ENCODE data around the gene CXCL11. TPM values are rescaled to one million over a fixed set of nuclear protein-coding genes. Genes with fewer than 3 reads are reported as not detected.
A peak's percentile ranks its signal among the peaks of the same experiment; 100 is the strongest.
"Not testable (repeated sequence)": the region's sequence is repeated elsewhere in the genome, so short reads cannot be mapped to it uniquely, and the experiment has no call there.

The CXCL11 gene
- not detected for polyA plus RNA-seq (2013, experiment 1 of 2; ENCODE audit: insufficient read length)
- not detected for polyA plus RNA-seq (2013, experiment 2 of 2; ENCODE audit: insufficient read length)

DNA sequence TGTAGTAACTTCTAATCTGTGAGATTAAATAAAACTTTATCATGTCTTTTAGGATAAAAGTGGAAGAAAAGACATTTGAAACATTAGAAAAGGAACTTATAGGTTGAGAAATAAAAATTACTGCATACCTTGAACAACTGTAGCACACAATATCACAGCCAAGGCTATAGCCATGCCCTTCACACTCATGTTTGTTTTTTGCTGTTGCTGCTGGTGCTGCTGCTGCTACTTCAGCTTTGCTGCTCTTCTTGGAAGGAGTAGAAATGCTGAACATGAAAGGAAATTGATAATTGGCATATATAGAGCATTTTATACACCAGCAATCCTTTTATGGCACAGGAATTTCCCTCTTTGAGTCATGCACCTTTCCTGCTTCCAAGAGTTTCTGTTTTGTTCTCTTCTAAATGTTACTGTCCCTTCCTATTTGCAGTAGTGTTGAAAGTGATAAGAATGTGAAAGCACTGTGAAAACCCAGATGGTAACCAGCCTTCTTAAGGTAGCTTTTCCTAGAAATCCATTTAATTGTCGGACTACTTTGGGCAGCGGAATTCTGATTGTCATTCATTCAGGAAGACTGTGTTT is at the start of gene CXCL11:
TSS of gene CXCL11 (minus strand) at position 272 of the 582 bp plus-strand sequence. CDS start at position 189, 83 bp downstream.
- no peak for DNase-seq

DNA sequence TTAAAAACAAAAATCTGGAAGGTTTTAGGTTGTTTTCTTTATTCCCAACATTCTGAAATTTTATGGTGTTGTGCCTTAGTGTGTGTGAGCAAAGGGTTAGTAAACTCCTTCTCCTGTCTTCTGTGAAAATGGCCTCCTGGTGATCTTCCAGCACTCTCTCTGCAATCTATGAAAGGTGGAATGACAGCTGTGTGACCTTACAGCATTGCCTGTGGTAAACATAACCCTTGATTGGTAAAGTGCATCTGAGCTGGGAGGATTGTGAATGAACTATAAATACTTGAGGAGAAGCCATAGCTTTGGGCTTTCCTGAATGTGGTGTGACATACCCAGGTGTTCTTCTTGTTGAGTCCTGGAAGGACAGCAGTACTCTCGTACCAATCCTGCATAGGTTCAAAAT is 48.7 kb upstream of the CXCL11 start:
- DNase-seq: no peak

DNA sequence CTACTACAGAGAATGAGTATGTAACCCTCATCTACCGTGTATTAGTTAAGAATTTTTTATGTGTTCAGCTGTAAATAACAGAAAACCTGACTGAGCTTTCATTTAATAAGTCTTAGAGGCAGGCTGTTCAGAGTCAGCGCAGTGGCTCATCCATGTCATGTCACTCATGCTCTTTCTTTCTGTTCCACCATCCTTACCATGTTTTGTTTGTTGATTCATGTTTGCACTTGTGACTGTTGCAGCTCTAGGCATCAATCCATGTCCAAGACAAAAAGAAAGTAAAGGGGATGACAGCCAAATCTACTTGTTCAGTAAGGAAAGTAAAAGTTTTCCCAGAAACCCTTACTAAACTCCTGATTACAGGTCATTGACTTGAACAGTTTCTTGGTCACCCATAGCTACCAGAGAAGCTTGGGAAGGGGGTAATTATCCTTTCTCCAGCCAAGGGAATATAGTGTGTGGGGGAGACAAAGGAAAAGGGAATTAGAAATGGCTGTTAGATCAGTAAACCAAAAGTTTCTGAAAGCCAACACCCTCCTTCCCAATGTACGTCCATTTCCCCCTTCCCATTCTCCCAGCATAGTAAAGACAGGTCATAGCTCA is 47.6 kb upstream of the CXCL11 start:
- no peak for DNase-seq

DNA sequence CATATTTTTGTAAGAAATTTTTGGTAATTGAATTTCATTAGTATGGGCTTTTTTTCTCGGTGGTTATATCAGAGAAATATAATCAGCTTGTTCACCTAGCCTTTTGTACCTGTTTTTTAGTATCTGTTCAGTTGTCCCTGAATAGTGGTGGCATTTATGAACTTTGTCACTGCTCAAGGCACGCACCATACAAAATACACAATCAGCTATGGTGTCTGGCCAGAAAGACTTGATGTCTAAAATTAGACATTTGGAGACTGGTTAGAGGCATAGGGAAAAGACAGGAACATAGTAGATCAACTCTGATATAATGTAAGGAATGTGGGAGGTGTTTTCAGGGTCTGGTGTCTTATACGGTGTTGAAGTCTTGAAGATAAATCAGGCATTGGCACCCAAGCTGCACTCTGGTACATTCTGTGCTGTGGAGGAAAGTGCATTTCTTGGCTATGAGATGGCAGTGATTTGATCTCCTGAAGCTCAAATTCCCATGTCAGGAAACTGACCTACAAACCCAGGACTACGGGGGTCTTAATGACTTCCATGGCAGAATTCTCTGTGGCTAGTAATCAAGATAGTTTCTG is 42.3 kb upstream of the CXCL11 start:
- no peak for DNase-seq

DNA sequence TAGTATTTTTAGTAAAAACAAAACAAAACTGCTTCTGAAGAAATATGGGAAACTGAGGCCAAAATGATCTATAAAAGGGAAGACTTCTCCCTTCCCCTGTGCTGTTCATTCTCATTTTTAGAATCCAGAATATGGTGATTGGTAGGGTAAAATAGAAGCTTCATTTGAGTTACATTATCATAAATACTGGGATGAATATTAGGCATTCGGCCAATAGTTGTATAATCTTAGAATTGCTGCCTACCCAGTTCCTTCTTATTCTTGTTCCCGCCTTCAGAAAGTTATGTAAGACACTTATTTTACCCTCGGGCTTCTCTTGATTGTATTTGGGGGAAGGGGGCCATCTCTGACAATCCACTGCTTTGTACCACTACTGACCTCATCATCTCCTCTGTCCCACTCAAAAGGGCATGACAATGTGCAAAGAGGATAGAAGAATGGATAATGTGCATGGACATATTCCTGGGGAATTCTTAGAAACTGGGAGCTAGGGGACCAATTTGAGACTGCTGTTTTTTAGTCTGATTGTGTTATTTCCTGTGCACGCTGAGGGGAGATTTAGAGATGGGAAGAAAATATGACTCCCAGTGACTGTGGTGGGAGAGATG is 39.2 kb upstream of the CXCL11 start:
- no peak for DNase-seq

DNA sequence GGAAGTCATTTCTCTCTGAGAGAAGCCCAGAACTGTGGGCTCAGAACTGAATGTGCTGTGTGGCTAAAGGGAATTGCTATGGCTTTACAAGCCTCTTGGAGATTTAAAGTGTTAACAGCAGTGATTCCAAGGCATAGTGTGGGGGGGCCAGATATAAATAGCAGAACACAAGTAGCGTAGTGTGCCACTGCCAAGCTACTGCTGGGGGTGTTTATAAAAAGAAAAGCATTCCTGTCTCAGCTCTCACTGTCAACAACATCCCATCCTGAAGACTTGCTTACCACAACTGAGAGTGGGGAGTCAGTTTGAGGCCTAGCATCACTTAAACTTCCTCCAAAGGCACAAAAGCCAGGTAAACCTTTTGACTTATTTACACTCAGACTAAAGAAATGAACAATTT is 38.6 kb upstream of the CXCL11 start, which contains the start of gene ART3:
TSS of gene ART3 (plus strand) at position 242 of the 400 bp plus-strand sequence. CDS start 1,181 bp downstream, outside the sequence.
- no peak for DNase-seq

DNA sequence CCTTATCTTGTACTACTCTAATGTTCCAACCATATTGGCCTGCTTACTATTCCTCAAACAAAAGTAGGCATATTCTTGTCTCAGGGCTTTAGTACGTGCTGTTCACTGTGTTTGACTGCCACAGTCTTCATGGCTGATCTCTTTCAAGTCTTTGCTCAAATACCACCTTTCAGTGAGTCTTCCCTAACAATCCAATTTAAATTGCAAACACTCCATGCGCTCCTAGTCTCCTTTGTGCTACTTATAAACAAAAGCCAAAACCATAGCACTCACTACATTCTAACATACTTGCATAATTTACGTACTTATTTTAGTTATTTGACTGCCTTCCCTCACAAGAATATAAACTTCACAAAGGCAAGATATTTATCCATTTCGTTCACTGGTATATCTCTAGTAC is 36.9 kb upstream of the CXCL11 start:
- no peak for DNase-seq

DNA sequence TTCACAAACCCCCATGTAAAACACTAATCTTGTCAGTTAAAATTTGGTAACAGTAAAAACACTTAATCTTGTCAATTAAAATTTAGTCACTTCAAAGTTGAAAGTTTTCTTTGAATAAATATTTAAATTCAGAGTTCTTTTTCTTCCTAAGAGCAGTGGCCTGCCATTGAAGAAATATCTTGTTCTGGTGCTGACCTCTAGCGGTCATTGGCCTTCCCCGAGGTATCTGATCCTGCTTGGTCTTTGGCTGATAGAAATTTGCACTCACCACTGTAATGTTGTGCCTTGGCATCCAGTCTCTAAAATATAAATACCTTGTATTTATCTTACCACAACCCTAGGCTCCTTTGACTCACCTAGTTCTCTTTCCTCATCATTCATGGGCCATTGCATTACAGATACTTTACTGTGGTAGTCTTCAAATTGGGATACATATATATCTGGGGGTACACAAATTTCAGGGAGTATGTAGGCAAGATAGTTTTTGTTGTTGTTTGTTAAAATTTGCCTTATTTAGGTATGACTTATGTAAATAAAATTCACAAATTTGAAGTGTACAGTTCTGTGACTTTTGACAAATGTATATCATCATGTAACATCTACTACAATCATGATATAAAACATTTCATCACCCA is 31.9 kb upstream of the CXCL11 start:
- DNase-seq: peak; percentile 69

DNA sequence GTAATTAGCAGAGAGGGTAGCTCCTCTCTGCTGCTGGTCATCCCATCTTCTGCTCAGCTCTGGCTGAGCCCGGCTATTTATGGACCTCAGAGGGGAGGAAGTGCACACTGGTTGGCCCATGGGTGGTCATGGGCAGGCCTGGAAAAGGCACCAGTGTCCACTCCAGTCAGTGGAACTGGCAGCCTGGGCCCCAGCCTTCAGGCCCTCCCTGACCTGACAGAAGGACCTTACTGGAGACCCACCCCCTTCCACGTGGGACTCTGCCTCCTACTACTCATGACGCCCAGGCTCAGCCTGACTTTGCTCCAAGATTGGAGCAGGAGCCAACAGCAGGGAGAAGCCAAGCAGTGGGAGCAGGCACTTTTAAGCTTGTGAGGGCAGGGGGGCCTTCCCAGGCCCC is 30.7 kb upstream of the CXCL11 start:
- DNase-seq: no peak

DNA sequence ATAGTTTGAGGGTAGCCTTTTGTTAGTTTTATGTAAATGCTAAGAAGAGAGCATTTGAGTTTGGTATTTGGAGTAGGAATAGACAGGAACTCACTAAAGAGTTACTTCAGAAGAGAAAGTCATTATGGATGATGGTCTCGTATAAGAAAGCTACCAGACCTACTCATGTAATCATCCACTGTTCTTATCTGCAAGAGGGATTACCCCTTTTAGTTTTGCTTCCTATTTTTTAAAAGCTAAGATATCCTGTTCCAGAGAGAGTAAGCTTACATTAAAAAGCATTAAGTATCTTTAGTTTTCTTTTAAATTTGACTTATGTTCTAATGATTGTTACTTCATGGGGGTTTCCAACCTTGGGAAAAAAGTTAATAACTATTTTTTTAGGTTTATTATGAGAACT is 26.1 kb upstream of the CXCL11 start:
- DNase-seq: no peak

DNA sequence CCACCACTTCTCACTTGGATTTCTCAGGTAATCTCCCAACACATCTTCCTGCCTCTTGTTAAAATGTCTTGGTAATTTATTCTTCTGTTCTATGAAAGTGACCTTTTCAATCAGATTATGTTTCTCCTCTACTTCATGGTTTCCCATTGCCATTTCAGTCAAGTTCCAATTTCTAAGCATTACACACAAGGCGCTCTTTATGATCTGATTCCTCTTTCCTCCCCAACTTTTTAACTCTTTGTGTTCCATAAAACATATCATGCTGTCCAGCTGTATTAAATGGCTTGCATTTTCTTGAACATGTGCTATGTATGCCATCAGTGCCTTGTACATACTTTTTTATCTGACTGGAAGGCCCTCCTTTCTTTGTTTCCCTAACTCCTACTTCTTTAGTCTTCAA is 25.6 kb upstream of the CXCL11 start:
- DNase-seq: no peak

DNA sequence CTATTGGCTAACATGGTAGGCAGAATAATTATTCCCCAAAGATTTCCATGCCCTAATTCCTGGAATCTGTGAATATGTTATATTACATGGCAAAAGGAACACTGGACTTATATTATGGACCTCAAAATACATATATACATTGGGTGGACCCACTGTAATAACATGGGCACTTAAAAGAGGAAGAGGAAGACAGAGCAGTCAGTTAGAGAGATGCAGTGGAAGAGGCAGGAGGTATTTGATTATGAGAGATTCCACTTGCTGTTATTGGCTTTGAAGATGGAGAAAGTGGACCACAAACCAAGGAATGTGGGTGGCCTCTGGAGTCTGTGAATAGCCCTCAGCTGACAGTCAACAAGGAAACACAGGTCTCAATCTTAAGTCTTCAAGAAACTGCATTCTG is 24.6 kb upstream of the CXCL11 start:
- DNase-seq: no peak

DNA sequence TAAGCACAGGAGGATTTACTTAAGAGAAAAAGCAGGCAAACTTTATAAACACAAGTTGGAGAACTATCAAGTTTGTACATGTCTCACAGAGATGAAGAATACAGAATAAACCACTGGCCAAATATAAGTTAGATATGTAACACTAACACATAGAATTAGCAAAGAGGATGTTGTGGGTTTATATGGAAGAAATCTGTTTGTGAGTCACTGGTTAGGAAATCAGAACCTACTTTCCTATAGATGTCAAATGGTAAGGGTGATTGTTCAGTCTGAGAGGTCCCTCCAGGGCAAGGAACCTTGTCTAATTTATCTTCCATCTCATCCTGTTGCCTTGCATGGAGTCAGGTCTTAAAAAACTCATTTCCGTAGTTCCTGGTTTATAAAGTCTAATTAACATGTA is 23.9 kb upstream of the CXCL11 start:
- DNase-seq: no peak

DNA sequence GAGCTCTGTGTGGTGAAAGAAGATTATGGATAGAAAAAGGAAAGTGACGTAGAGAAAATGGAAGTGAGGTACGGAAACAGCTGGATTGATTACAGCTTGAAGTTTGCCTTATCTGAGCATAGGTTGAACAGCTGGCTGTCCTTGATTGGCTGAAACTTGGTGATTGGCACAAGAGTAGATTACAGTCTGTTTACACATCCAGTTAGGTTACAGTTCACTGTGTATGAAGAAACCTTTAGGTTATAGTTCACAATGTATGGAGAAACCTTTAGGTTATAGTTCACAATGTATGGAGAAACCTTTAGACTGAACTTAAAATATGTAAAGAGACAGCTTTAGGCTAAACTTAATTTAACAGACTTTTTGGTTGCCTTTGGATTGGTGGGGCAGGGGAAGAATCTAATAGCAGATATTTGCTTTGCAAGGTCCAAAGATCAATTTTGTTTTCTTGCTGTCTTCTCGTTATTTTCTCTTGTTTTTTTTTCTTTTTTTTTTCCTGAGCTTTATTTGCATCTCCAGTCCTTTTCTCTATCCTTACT is 23.1 kb upstream of the CXCL11 start:
- DNase-seq: no peak

DNA sequence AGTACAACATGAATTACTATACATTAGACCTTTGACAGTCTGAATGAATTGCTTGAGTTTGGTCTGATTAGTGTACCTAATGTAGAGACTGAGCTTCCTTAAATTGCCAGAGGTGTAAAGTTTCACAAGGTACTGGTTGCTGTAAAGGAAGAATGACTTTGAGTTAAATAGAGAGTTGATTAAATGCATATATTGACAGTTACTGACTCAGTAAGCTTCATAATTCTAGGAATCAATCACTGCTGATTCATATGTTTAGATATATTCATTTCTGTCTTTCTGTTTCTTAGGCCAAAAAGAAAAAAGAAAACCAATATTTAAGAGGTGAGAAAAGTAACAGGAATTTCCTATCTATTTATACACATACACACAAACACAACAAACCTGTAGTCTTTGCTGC is 22.4 kb upstream of the CXCL11 start:
- DNase-seq: no peak

DNA sequence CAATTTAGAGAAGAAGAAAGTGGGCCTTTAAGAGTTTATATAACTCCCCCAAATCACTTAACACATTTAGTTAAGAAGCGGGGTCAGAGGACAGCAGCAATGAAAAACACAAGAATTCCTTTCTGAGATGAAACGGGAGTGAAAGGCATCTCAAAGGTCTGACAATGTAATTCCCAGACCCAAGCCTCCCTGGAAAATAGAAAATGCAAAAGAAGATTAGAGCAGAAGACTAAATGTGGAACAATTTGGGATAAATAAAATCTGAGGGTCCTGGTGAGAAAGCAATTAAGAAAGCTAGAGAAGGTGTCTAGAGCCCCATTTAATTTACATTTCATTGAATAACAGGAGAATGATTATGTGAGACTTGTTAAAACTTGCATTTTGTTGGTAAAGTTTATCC is 19.6 kb upstream of the CXCL11 start:
- DNase-seq: no peak

DNA sequence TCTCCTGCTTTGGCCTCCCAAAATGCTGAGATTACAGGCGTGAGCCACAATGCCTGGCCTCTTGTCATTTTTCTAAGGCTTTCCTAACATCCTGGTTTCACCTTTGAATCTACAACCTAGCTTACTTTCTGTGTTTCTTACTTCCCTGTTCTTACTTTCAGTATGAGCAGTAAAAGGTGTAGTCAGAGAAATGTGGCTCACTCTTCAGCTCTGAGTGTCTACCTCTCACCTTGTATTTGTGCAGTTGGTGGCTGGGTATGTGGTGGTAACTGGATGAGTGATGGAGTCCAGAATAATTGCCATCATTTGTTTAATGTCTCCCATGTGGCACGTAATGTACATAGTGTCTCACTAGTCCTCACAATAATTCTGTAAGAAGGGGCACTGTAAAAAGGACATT is 19.1 kb upstream of the CXCL11 start:
- DNase-seq: no peak

DNA sequence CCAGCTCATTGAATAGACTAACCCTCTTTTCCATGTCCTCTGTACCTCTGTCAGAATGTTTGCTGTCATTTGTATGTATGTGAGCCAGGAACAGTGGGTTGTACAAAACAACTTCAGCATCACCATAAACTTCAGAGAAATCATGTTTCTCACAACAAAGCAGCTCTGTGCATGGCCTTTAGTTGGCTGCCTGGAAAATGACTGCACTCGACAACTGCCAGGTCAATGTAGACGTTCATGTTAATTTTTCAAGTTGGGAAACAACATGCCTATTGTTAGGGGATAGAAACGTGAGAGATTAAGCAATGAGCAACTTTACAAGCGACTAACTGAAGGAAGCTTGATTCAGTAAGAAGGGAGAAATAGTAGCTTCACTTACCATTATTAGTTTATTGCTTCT is 17.9 kb upstream of the CXCL11 start:
- DNase-seq: no peak

DNA sequence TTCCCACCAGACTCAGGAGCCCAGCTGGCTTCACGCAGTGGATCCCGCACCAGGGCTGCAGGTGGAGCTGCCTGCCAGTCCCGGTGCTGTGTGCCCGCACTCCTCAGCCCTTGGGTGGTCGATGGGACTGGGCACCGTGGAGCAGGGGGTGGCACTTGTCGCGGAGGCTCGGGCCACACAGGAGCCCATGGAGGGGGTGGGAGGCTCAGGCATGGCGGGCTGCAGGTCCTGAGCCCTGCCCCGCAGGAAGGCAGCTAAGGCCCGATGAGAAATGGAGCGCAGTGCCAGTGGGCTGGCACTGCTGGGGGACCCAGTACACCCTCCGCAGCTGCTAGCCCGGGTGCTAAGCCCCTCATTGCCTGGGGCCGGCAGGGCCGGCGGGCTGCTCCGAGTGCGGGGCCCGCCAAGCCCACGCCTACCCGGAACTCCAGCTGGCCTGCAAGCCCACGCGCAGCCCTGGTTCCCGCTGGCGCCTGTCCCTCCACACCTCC is 14.7 kb upstream of the CXCL11 start:
- DNase-seq: not testable (repeated sequence)

DNA sequence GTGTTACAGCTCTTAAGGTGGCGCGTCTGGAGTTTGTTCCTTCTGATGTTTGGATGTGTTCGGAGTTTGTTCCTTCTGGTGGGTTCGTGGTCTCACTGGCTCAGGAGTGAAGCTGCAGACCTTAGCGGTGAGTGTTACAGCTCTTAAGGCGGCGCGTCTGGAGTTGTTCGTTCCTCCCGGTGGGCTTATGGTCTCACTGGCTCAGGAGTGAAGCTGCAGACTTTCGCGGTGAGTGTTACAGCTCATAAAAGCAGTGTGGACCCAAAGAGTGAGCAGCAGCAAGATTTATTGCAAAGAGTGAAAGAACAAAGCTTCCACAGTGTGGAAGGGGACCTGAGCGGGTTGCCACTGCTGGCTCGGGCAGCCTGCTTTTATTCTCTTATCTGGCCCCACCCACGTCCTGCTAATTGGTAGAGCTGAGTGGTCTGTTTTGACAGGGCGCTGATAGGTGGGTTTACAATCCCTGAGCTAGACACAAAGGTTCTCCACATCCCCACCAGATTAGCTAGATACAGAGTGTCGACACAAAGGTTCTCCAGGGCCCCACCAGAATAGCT is 14.1 kb upstream of the CXCL11 start:
- not testable (repeated sequence) for DNase-seq

DNA sequence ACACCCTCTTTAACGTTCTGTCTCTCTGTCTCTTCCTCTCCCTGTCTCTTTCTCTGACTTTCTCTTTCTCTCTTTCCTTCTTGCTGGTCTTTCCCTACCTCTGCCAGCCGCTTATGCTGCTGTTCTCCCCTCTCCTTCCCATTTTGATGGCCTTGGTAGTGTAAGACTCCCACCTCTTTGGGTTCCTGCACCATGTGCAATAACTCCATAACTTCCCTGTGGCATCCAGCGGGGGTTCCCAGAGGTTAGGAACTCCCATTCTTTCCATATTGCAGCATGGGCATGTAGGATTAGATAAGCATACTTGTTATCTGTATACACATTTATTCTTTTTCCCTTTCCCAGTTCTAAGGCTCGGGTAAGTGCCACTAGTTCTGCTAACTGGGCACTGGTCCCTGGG is 8.8 kb upstream of the CXCL11 start:
- not testable (repeated sequence) for DNase-seq

DNA sequence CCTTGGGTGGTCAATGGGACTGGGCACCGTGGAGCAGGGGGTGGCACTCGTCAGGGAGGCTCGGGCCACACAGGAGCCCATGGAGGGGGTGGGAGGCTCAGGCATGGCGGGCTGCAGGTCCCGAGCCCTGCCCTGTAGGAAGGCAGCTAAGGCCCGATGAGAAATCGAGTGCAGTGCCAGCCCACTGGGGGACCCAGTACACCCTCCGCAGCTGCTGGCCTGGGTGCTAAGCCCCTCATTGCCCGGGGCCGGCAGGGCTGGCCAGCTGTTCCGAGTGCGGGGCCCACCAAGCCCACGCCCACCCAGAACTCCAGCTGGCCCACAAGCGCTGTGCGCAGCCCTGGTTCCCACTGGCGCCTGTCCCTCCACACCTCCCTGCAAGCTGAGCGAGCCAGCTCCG is 7.4 kb upstream of the CXCL11 start:
- DNase-seq: not testable (repeated sequence)
